ENCODE data around the gene HHIP. TPM values are rescaled to one million over a fixed set of nuclear protein-coding genes. Genes with fewer than 3 reads are reported as not detected.

Gene HHIP
- total and polyA plus RNA-seq, 9 of the 15 experiments (the other 6 are each of a cell fraction or from before 2014, with no cell fraction given), result 0.09 TPM; not detected in 8

DNA sequence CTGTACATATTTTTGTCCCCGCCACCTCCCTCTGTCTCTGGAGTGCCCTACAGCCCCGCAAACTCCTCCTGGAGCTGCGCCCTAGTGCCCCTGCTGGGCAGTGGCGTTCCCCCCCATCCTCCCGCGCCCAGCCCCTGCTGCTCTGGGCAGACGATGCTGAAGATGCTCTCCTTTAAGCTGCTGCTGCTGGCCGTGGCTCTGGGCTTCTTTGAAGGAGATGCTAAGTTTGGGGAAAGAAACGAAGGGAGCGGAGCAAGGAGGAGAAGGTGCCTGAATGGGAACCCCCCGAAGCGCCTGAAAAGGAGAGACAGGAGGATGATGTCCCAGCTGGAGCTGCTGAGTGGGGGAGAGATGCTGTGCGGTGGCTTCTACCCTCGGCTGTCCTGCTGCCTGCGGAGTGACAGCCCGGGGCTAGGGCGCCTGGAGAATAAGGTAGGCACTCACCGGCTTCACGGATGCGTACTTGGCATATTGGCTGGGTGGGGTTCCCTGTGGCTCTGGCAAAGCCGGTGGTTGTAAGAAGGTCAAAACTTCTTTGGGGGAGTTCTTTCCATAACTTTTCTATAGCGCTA, 653 bp downstream of the HHIP start:
- WGBS (ENCODE audit: insufficient coverage, low coverage, missing lambda C conversion rate), result 3% methylated on average over 17 of the region's 22 CpGs
- POLR2A ChIA-PET, result no interaction called here
- no peaks in the 10 kb centered on the region for H3K79me2 ChIP-seq (ENCODE audit: control insufficient read depth, insufficient read depth, low read length)
- H3K36me3 ChIP-seq (ENCODE audit: control insufficient read depth, insufficient read depth, low read length), result no peaks in the 10 kb centered on the region
- peaks cover 6 to 16% of the 10 kb centered on the region in 2 experiments; a peak in 3 of 5 replicates for H3K27me3 ChIP-seq (ENCODE audit: control insufficient read depth in 2 of 2, insufficient read depth in 2 of 2, low read length in 2 of 2)
- no peaks in the 10 kb centered on the region for H3K9me1 ChIP-seq (ENCODE audit: control insufficient read depth, insufficient read depth, low read length)
- no peak overlapping the region for H3K4me2 ChIP-seq (ENCODE audit: insufficient read depth, low read length)
- no peaks in the 10 kb centered on the region for H4K20me1 ChIP-seq (replicated peaks; ENCODE audit: control insufficient read depth, insufficient read depth, low read length)
- no peak overlapping the region for H3K9ac ChIP-seq (ENCODE audit: insufficient read depth in 1 of 2, low read depth in 2 of 2, low read length in 2 of 2)
- H2AFZ ChIP-seq (ENCODE audit: low read depth, low read length), result no peak overlapping the region
- no peaks in the 10 kb centered on the region for H3K9me3 ChIP-seq (replicated peaks; ENCODE audit: control insufficient read depth, insufficient read depth, low read depth, low read length)
- intact Hi-C loops (cut with micrococcal nuclease) (no loop called here), in situ Hi-C loops (cut with MboI) (no loop called here)
- DNase-seq (ENCODE audit: extremely low read depth in 1 of 4, low spot score in 3 of 4) (no peak), ATAC-seq (peak; percentile 56), FAIRE-seq (no peak)
- peaks cover 0 to 17% of the 10 kb centered on the region in 2 experiments; a peak in 2 of 5 replicates for H3K4me1 ChIP-seq (replicated peaks in 1 of 2; ENCODE audit: control insufficient read depth in 2 of 2, insufficient read depth in 2 of 2, low read length in 2 of 2)
- no peak overlapping the region for H3K27ac ChIP-seq (ENCODE audit: extremely low read depth, low read depth, low read length)
- TF ChIP-seq KLF6 (CRISPR knock-in tag; IDR thresholded peaks at IDR 0.05; ENCODE audit: borderline replicate concordance), result no peak
- TF ChIP-seq RUNX1 (IDR thresholded peaks at IDR 0.05; ENCODE audit: low read depth), result no peak
- TF ChIP-seq, protein P1, sequence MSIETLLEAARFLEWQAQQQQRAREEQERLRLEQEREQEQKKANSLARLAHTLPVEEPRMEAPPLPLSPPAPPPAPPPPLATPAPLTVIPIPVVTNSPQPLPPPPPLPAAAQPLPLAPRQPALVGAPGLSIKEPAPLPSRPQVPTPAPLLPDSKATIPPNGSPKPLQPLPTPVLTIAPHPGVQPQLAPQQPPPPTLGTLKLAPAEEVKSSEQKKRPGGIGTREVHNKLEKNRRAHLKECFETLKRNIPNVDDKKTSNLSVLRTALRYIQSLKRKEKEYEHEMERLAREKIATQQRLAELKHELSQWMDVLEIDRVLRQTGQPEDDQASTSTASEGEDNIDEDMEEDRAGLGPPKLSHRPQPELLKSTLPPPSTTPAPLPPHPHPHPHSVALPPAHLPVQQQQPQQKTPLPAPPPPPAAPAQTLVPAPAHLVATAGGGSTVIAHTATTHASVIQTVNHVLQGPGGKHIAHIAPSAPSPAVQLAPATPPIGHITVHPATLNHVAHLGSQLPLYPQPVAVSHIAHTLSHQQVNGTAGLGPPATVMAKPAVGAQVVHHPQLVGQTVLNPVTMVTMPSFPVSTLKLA (conservative IDR thresholded peaks at IDR 0.05), result no peak
- no peak for TF ChIP-seq POLR2A (conservative IDR thresholded peaks at IDR 0.05)
- TF ChIP-seq, protein P2, sequence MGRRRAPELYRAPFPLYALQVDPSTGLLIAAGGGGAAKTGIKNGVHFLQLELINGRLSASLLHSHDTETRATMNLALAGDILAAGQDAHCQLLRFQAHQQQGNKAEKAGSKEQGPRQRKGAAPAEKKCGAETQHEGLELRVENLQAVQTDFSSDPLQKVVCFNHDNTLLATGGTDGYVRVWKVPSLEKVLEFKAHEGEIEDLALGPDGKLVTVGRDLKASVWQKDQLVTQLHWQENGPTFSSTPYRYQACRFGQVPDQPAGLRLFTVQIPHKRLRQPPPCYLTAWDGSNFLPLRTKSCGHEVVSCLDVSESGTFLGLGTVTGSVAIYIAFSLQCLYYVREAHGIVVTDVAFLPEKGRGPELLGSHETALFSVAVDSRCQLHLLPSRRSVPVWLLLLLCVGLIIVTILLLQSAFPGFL (CRISPR knock-in tag; IDR thresholded peaks at IDR 0.05), result no peak
- TF ChIP-seq MEF2A (IDR thresholded peaks at IDR 0.05; ENCODE audit: control insufficient read depth, low read depth, low read length), result no peak
- TF ChIP-seq NR2C1 (IDR thresholded peaks at IDR 0.05), result no peak
- TF ChIP-seq NR2C1 (tag; IDR thresholded peaks at IDR 0.05), result no peak
- TF ChIP-seq CXXC5 (CRISPR knock-in tag; IDR thresholded peaks at IDR 0.05), result no peak
- no peak overlapping the region for H3K4me3 ChIP-seq
- CTCF ChIA-PET (ENCODE audit: low intra/inter-chr PET ratio), result no interaction called here
- no TSS peak for BruUV-seq (replicated peaks)
